ENCODE results near the gene ACBD3.

The ACBD3 gene

DNA sequence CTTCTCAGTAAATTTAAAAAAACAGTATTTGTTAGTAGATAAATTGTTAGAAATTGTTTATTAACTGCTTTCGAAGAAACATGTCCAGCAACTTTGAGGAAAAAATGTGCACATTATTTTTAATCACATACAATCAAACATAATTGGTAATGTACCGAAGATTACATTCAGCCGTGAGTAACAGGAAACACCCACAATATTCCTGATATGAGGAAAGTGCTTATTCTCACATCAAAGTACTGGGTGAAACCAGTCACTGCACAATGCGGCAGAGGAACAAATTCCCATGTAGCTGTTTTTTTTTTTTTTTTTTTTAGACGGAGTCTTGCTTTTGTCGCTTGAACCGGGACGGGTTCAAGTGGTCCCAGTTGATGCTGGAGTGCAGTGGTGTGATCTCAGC lies 9.7 kb downstream of the ACBD3 start:
- 98% methylated on average over 8 of the region's 8 CpGs for WGBS
- Histone ChIP-seq H3K4me3 (ENCODE audit: insufficient read depth in 1 of 2, low read depth in 1 of 2, low read length in 2 of 2) (no peak overlapping the region), H2BK12ac (ENCODE audit: low read length in 2 of 2) (no peak overlapping the region), H3K18ac (ENCODE audit: low read depth in 1 of 2, low read length in 2 of 2) (no peak overlapping the region), H3K4me2 (ENCODE audit: low read length, poor library complexity, severe bottlenecking) (no peak overlapping the region), H3K4ac (ENCODE audit: low read depth in 1 of 2, low read length in 2 of 2) (no peak overlapping the region), H3K36me3 (ENCODE audit: control insufficient read depth in 1 of 2, insufficient read depth in 2 of 2, low read depth in 1 of 2, low read length in 2 of 2) (peaks cover 17 to 42% of the 10 kb centered on the region in 2 experiments), H3K27me3 (ENCODE audit: control insufficient read depth in 1 of 2, insufficient read depth in 1 of 2, low read length in 2 of 2) (no peaks in the 10 kb centered on the region), H3K79me1 (replicated peaks; ENCODE audit: low read length, poor library complexity, severe bottlenecking) (no peaks in the 10 kb centered on the region), H2AFZ (ENCODE audit: low read depth, low read length) (no peak overlapping the region), H3K23ac (ENCODE audit: low read length in 2 of 2) (no peak overlapping the region), H4K8ac (ENCODE audit: low read length) (no peak overlapping the region), H4K91ac (ENCODE audit: low read length) (no peak overlapping the region), H2BK15ac (ENCODE audit: low read depth, poor library complexity, severe bottlenecking) (no peak overlapping the region), H2BK5ac (ENCODE audit: low read depth, low read length, poor library complexity, severe bottlenecking) (no peak overlapping the region), H3K9ac (ENCODE audit: low read length) (no peak overlapping the region), H3K4me1 (ENCODE audit: control insufficient read depth, insufficient read depth, low read depth, low read length) (peaks cover 5% of the 10 kb centered on the region), H2AK5ac (ENCODE audit: low read length, severe bottlenecking) (no peak overlapping the region), H2BK120ac (ENCODE audit: low read depth, low read length) (no peak overlapping the region), H3K14ac (ENCODE audit: low read length in 2 of 2) (no peak overlapping the region), H3K27ac (ENCODE audit: low read length, poor library complexity, severe bottlenecking) (no peak overlapping the region), H3K9me3 (ENCODE audit: control insufficient read depth, low read length) (no peaks in the 10 kb centered on the region)
- no peak for DNase-seq

DNA sequence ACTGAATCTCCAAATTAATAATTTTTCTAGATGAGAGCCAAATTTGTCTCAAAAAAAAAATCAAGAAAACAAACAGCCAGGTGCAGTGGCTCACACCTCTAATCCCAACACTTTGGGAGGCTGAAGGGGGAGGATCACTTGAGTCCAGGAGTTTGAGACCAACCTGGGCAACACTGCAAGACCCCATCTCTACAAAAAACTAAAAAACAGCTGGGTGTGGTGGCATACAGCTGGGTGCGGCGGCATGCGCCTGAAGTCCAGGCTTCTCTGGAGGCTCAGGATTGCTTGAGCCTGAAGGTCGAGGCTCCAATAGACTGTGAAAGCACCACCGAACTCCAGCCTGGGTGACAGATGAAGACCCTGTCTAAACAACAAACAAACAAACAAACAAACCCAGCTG lies 14.0 kb downstream of the ACBD3 start:
- Histone ChIP-seq H3K23ac (ENCODE audit: low read length in 2 of 2) (no peak overlapping the region), H3K14ac (ENCODE audit: low read length in 2 of 2) (no peak overlapping the region), H3K36me3 (ENCODE audit: control insufficient read depth in 1 of 2, insufficient read depth in 2 of 2, low read depth in 1 of 2, low read length in 2 of 2) (peaks cover 14 to 36% of the 10 kb centered on the region in 2 experiments), H3K79me1 (replicated peaks; ENCODE audit: low read length, poor library complexity, severe bottlenecking) (no peaks in the 10 kb centered on the region), H3K27ac (ENCODE audit: low read length, poor library complexity, severe bottlenecking) (no peak overlapping the region), H3K4me2 (ENCODE audit: low read length, poor library complexity, severe bottlenecking) (no peak overlapping the region), H3K18ac (ENCODE audit: low read depth in 1 of 2, low read length in 2 of 2) (no peak overlapping the region), H3K9ac (ENCODE audit: low read length) (no peak overlapping the region), H3K4ac (ENCODE audit: low read depth in 1 of 2, low read length in 2 of 2) (no peak overlapping the region), H2BK15ac (ENCODE audit: low read depth, poor library complexity, severe bottlenecking) (no peak overlapping the region), H2BK12ac (ENCODE audit: low read length in 2 of 2) (no peak overlapping the region), H2BK120ac (ENCODE audit: low read depth, low read length) (no peak overlapping the region), H3K4me3 (ENCODE audit: insufficient read depth in 1 of 2, low read depth in 1 of 2, low read length in 2 of 2) (no peak overlapping the region), H4K8ac (ENCODE audit: low read length) (no peak overlapping the region), H2AK5ac (ENCODE audit: low read length, severe bottlenecking) (no peak overlapping the region), H4K91ac (ENCODE audit: low read length) (no peak overlapping the region), H3K4me1 (ENCODE audit: control insufficient read depth, insufficient read depth, low read depth, low read length) (peaks cover 4% of the 10 kb centered on the region), H3K9me3 (ENCODE audit: control insufficient read depth, low read length) (no peaks in the 10 kb centered on the region), H2AFZ (ENCODE audit: low read depth, low read length) (no peak overlapping the region), H2BK5ac (ENCODE audit: low read depth, low read length, poor library complexity, severe bottlenecking) (no peak overlapping the region), H3K27me3 (ENCODE audit: control insufficient read depth in 1 of 2, insufficient read depth in 1 of 2, low read length in 2 of 2) (no peaks in the 10 kb centered on the region)
- WGBS, result 92% methylated on average over 5 of the region's 5 CpGs
- no peak for DNase-seq

DNA sequence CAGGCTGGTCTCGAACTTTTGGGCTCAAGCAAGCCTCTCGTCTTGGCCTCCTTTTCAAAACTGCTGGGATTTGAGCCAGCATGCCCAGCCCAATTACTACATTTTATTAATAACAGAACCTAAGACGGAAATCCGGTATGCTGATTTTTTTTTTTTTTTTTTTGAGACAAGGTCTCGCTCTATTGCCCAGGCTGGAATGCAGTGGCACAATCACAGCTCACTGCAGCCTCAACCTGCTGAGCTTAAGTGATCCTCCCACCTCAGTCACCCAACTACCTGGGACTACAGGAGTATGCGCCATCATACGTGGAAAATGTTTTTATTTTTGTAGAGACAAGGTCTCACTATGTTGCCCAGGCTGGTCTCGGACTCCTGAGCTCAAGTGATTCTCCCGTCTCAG lies 20.2 kb downstream of the ACBD3 start:
- Histone ChIP-seq H3K36me3 (ENCODE audit: control insufficient read depth in 1 of 2, insufficient read depth in 2 of 2, low read depth in 1 of 2, low read length in 2 of 2) (peaks cover 12 to 67% of the 10 kb centered on the region in 2 experiments), H2BK15ac (ENCODE audit: low read depth, poor library complexity, severe bottlenecking) (no peak overlapping the region), H3K4ac (ENCODE audit: low read depth in 1 of 2, low read length in 2 of 2) (no peak overlapping the region), H2BK120ac (ENCODE audit: low read depth, low read length) (no peak overlapping the region), H3K27me3 (ENCODE audit: control insufficient read depth in 1 of 2, insufficient read depth in 1 of 2, low read length in 2 of 2) (no peaks in the 10 kb centered on the region), H3K9me3 (ENCODE audit: control insufficient read depth, low read length) (no peaks in the 10 kb centered on the region), H3K9ac (ENCODE audit: low read length) (no peak overlapping the region), H4K8ac (ENCODE audit: low read length) (no peak overlapping the region), H3K18ac (ENCODE audit: low read depth in 1 of 2, low read length in 2 of 2) (no peak overlapping the region), H2AK5ac (ENCODE audit: low read length, severe bottlenecking) (no peak overlapping the region), H3K14ac (ENCODE audit: low read length in 2 of 2) (no peak overlapping the region), H4K91ac (ENCODE audit: low read length) (no peak overlapping the region), H2BK12ac (ENCODE audit: low read length in 2 of 2) (no peak overlapping the region), H2BK5ac (ENCODE audit: low read depth, low read length, poor library complexity, severe bottlenecking) (no peak overlapping the region), H3K27ac (ENCODE audit: low read length, poor library complexity, severe bottlenecking) (no peak overlapping the region), H3K79me1 (replicated peaks; ENCODE audit: low read length, poor library complexity, severe bottlenecking) (peaks cover 11% of the 10 kb centered on the region), H3K4me3 (ENCODE audit: insufficient read depth in 1 of 2, low read depth in 1 of 2, low read length in 2 of 2) (no peak overlapping the region), H3K4me1 (ENCODE audit: control insufficient read depth, insufficient read depth, low read depth, low read length) (peaks cover 6% of the 10 kb centered on the region), H2AFZ (ENCODE audit: low read depth, low read length) (no peak overlapping the region), H3K4me2 (ENCODE audit: low read length, poor library complexity, severe bottlenecking) (no peak overlapping the region), H3K23ac (ENCODE audit: low read length in 2 of 2) (no peak overlapping the region)
- no peak for DNase-seq
- 97% methylated on average over 9 of the region's 9 CpGs for WGBS

DNA sequence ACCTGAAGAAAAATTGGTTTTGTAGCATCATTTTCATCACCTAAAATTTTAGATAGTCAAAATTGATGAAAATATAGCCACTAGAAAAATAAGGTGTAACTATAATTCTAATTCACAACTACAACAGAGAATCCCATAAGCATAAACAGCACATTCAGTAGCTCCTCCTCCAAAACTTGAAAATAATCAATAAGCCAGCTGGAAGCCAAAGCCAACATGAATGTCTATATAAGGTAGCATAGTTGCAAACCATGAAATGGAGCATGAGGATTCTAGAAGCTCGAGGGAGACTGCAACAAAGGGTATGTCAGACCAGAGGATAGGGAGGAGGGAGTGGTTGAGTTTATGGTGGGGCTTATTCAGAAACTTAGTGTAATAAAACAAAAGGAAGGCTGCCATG lies 22.4 kb downstream of the ACBD3 start:
- no peaks in the 10 kb centered on the region for H3K27me3 ChIP-seq (ENCODE audit: control insufficient read depth in 1 of 2, insufficient read depth in 1 of 2, low read length in 2 of 2)
- H3K36me3 ChIP-seq (ENCODE audit: control insufficient read depth in 1 of 2, insufficient read depth in 2 of 2, low read depth in 1 of 2, low read length in 2 of 2), result peaks cover 25 to 82% of the 10 kb centered on the region in 2 experiments
- H4K8ac ChIP-seq (ENCODE audit: low read length), result no peak overlapping the region
- 100% methylated on average over 1 of the region's 1 CpG for WGBS
- H2BK5ac ChIP-seq (ENCODE audit: low read depth, low read length, poor library complexity, severe bottlenecking), result no peak overlapping the region
- no peak overlapping the region for H3K14ac ChIP-seq (ENCODE audit: low read length in 2 of 2)
- H3K4me3 ChIP-seq (ENCODE audit: insufficient read depth in 1 of 2, low read depth in 1 of 2, low read length in 2 of 2), result no peak overlapping the region
- no peak overlapping the region for H3K4me2 ChIP-seq (ENCODE audit: low read length, poor library complexity, severe bottlenecking)
- H2BK12ac ChIP-seq (ENCODE audit: low read length in 2 of 2), result no peak overlapping the region
- DNase-seq, result no peak
- H2AK5ac ChIP-seq (ENCODE audit: low read length, severe bottlenecking), result no peak overlapping the region
- H3K23ac ChIP-seq (ENCODE audit: low read length in 2 of 2), result no peak overlapping the region
- no peak overlapping the region for H3K18ac ChIP-seq (ENCODE audit: low read depth in 1 of 2, low read length in 2 of 2)
- no peak overlapping the region for H2BK15ac ChIP-seq (ENCODE audit: low read depth, poor library complexity, severe bottlenecking)
- no peak overlapping the region for H3K4ac ChIP-seq (ENCODE audit: low read depth in 1 of 2, low read length in 2 of 2)
- no peak overlapping the region for H3K27ac ChIP-seq (ENCODE audit: low read length, poor library complexity, severe bottlenecking)
- H4K91ac ChIP-seq (ENCODE audit: low read length), result no peak overlapping the region
- no peak overlapping the region for H2BK120ac ChIP-seq (ENCODE audit: low read depth, low read length)
- no peaks in the 10 kb centered on the region for H3K9me3 ChIP-seq (ENCODE audit: control insufficient read depth, low read length)
- H3K9ac ChIP-seq (ENCODE audit: low read length), result no peak overlapping the region
- no peak overlapping the region for H2AFZ ChIP-seq (ENCODE audit: low read depth, low read length)
- H3K4me1 ChIP-seq (ENCODE audit: control insufficient read depth, insufficient read depth, low read depth, low read length), result peaks cover 6% of the 10 kb centered on the region
- H3K79me1 ChIP-seq (replicated peaks; ENCODE audit: low read length, poor library complexity, severe bottlenecking), result peaks cover 19% of the 10 kb centered on the region

Measured in mesenchymal stem cell (in vitro differentiated cells and primary cell).